AG04450 (cell line): ENCODE measurements around the gene TMCC1. TPM values are rescaled to one million over a fixed set of nuclear protein-coding genes. Genes with fewer than 3 reads are reported as not detected.
A peak's percentile ranks its signal among the peaks of the same experiment; 100 is the strongest.

ENCODE experiments used
- CTCF ChIA-PET: fragments of 300-600, 350-600 bp; formaldehyde crosslinking; extraction: SDS; loops from one replicate; lab custom pipeline; 2022; ENCODE audit warnings: antibody characterized with exemption, inconsistent platforms; lab: Charles Lee
- POLR2A ChIA-PET: fragments of 350-600 bp; formaldehyde crosslinking; extraction: SDS; loops from one replicate; lab custom pipeline; 2021; ENCODE audit warnings: antibody characterized with exemption, inconsistent platforms; lab: Yijun Ruan, JAX
- DNase-seq: peaks from one replicate; pipeline ENCODE4 v3.0.0-alpha.2; 2011; ENCODE audit warnings: low read depth, low spot score
- H3K27ac ChIP-seq: one replicate; pipeline ENCODE4 v1.5.1; 2012; ENCODE audit warnings: low read depth, low read length, control low read depth
- H3K27me3 ChIP-seq: one replicate; pipeline ENCODE4 v1.6.0; 2012; ENCODE audit warnings: low read length; ENCODE audit not compliant: control insufficient read depth, insufficient read depth
- H3K4me3 ChIP-seq: 2 replicates; pipeline ENCODE4 v1.5.1; 2011; ENCODE audit warnings: mild to moderate bottlenecking, low read depth, low read length, control low read depth
- H3K9me3 ChIP-seq: 2 replicates; pipeline ENCODE4 v1.5.1; 2012; ENCODE audit warnings: low read length; ENCODE audit not compliant: control insufficient read depth, insufficient read depth
- CTCF ChIP-seq: IDR thresholded peaks from 2 replicates; pipeline ENCODE4 v1.5.1; 2011; ENCODE audit warnings: low read depth, low read length, control low read depth, inconsistent platforms
- polyA plus RNA-seq: library from polyadenylated mRNA; depleted of rRNA; stranded (reverse); fragments of >200 nt; gene quantifications from 2 replicates; pipeline ENCODE4 v1.2.3, GENCODE V29; 2011

TMCC1 gene
- polyA plus RNA-seq, 1 experiment = 14.1 TPM

GRCh38 chr3:129938140-129938930, 44.8 kb upstream of the TMCC1 start:
- H3K4me3 ChIP-seq = no peak overlapping the region
- ChIA-PET POLR2A (no interaction called here), CTCF (interaction anchor here (0.6 to 1.5 kb wide), 3 partner anchors 57 to 310 kb away, joined by 3 to 6 read pairs (median 4); no protein-coding TSS in a partner anchor)
- DNase-seq = no peak
- H3K27ac ChIP-seq = no peak overlapping the region
- no peaks in the 10 kb centered on the region for H3K9me3 ChIP-seq
- TF ChIP-seq CTCF = 0 out of 2 replicates have a peak, but pooled peaks have one; percentile 6
- peaks cover 8% of the 10 kb centered on the region for H3K27me3 ChIP-seq

- no peaks in the 10 kb centered on the region for H3K9me3 ChIP-seq
- no peak for DNase-seq
- H3K27me3 ChIP-seq = peaks cover 8% of the 10 kb centered on the region
- H3K27ac ChIP-seq = no peak overlapping the region
- no peak overlapping the region for H3K4me3 ChIP-seq
- TF ChIP-seq CTCF = no peak
- ChIA-PET CTCF (interaction anchor here (0.6 to 1.3 kb wide), 2 partner anchors 58 to 160 kb away, joined by 3 to 6 read pairs; no protein-coding TSS in a partner anchor), POLR2A (no interaction called here)
Measured at GRCh38 chr3:129937717-129938116, 44.2 kb upstream of the TMCC1 start.

GRCh38 chr3:129936757-129937156, 43.2 kb upstream of the TMCC1 start:
- Histone ChIP-seq H3K27ac (no peak overlapping the region), H3K4me3 (peak overlapping the region; percentile 22; the same call in 1 of the 2 replicates), H3K9me3 (no peaks in the 10 kb centered on the region), H3K27me3 (peaks cover 11% of the 10 kb centered on the region)
- no peak for TF ChIP-seq CTCF
- CTCF ChIA-PET = no interaction called here
- POLR2A ChIA-PET = no interaction called here
- DNase-seq = peak; percentile 6

- no peak overlapping the region for H3K4me3 ChIP-seq
- no peak overlapping the region for H3K27ac ChIP-seq
- peaks cover 7% of the 10 kb centered on the region for H3K9me3 ChIP-seq
- peak; percentile 84 for TF ChIP-seq CTCF
- H3K27me3 ChIP-seq = peaks cover 11% of the 10 kb centered on the region
- ChIA-PET POLR2A (no interaction called here), CTCF (interaction anchor here (0.6 to 2.2 kb wide), 19 partner anchors 8 to 551 kb away, joined by 3 to 21 read pairs (median 4); no protein-coding TSS in a partner anchor)
- DNase-seq = no peak
Measured at GRCh38 chr3:129934234-129935123, 41.0 kb upstream of the TMCC1 start.
